HG03039 (cell line): Measurements from ENCODE around the gene PRRX2.
"Not testable (repeated sequence)": the region's sequence is repeated elsewhere in the genome, so short reads cannot be mapped to it uniquely, and the experiment has no call there.

Experiments used
- ATAC-seq: cut with Tn5 transposase; IDR thresholded peaks from one replicate; pipeline ENCODE4 v1.9.1; 2021; ENCODE audit warnings: mild to moderate bottlenecking, moderate library complexity; ENCODE audit not compliant: unreplicated experiment

Gene PRRX2

DNA sequence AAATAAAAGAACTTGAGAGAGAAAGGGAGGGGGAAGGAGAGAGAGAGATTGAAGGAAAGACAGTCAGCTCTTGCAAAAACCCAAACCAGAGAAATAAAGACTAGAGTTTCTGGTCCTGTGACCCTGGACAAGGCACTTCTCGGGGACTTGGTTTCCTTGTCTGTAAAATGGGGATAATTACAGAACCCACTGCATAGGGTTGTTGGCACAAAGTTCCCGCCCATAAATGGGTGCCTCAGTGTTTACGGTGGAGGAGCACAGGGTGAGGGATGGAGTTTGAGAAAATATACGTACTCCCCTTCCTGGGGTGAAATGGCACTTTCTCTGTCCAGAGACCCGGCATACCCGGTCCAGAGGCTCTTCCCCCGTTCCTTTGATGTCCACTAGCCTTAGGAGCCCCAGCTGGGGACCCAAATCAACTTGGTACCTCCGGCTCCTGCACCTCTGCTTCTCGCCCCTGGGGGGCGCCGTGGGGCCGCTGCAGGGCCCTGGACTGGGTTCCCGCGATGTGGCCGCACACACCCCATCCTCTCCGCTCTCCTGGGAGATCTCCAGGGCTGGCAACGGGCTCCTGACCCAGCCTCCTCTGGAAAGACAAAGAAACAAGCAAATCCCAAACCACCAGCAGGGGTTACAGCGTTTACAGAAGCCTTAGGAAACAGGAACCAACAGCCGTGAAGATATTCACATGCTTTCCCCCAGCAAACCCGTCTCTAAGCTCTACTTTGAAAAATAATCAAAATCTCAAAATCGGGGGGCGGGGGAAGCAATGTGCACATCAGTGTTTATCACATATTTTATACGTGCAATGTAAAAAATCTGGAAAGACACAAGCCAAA, 61.1 kb downstream of the PRRX2 start:
- ATAC-seq: no peak

GRCh38 chr9:129728744-129729143, 63.3 kb downstream of the PRRX2 start:
- ATAC-seq: no peak

- no peak for ATAC-seq
These were observed 66.1 kb downstream of the PRRX2 start for GRCh38 chr9:129731477-129732085.

GRCh38 chr9:129732100-129732499, 66.7 kb downstream of the PRRX2 start:
- ATAC-seq: no peak

- ATAC-seq: no peak
These were observed 67.6 kb downstream of the PRRX2 start for GRCh38 chr9:129732946-129733631.

DNA sequence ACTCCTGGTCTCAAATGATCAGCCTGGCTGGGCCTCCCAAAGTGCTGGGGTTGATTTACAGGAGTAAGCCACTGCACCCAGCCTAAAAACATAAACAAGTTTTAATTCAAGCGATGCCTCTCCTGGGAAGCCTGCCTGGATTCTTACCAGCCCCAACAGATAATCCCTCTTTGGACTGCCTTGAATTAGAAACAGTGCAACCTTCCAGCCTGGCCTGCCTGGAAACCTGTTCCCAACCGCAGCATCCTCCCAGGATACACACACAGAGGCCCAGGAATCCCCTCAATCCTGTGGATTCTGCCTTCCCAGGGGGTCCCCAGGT, 68.1 kb downstream of the PRRX2 start:
- no peak for ATAC-seq

GRCh38 chr9:129735546-129735945, 70.1 kb downstream of the PRRX2 start:
- ATAC-seq: no peak

GRCh38 chr9:129736334-129736733, 70.9 kb downstream of the PRRX2 start:
- no peak for ATAC-seq

GRCh38 chr9:129737479-129738274, 72.2 kb downstream of the PRRX2 start:
- no peak for ATAC-seq

- no peak for ATAC-seq
These were observed 74.0 kb downstream of the PRRX2 start for GRCh38 chr9:129739432-129739831.

GRCh38 chr9:129740174-129740573, 74.7 kb downstream of the PRRX2 start:
- ATAC-seq: no peak

GRCh38 chr9:129740666-129741464, 75.4 kb downstream of the PRRX2 start:
- ATAC-seq: no peak

DNA sequence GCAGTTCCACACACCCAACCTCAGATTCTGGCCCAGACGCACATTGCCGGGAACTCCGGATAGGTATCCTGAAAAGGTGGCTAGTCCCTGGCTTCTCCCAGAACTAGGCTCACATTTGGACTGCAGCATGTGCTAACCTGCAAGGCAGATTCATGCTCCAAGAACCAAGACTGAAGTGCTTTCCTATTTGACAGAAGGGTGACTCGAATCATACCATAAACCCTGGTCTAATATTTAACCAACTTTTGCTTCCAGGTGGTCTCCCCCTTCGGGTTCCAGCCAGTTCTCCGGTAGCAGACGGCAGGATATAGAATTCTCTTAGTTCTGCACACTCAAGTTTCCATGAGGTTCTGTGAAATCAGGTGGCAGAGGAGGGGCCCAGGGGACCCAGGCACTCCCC, 79.8 kb downstream of the PRRX2 start:
- no peak for ATAC-seq

- ATAC-seq: no peak
These were observed 80.8 kb downstream of the PRRX2 start for GRCh38 chr9:129746092-129746777.

DNA sequence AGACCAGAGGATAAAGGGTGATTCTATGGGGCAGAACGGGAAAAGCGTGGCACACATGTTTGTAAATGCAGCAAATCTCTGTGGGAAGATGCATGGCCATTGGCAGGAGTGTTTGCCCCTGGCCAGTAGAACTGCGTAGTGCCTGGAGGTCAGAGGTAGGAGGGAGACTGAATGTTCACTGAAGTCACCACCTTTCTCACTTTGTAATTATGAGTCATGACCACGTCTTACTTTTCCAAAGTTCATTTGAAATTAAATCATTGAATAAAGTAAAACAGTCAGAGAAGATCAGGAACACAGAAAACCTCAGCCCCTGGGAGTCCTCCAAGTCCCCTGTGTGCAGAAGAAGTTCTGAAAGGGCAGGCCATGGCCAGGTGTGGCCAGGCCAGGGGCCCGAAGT, 82.8 kb downstream of the PRRX2 start:
- no peak for ATAC-seq

GRCh38 chr9:129749052-129749451, 83.6 kb downstream of the PRRX2 start:
- not testable (repeated sequence) for ATAC-seq

DNA sequence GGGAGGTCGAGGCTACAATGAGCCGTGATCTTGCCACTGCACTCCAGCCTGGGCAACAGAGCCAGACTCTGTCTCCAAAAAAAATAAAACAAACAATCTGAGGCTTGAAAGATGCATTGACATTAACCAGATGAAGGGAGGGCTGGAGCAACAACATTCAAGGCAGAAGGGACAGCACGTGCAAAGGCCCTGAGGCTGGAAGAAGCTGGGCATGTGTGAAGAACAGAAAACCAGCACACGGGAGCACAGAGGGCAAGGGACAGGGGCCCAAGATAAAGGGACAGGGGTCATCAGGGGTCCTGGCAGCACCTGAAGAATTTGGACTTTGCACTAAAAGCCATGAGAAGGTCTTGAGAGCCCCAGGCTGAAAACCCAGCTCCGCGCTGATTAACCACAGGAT, 84.1 kb downstream of the PRRX2 start:
- no peak for ATAC-seq

DNA sequence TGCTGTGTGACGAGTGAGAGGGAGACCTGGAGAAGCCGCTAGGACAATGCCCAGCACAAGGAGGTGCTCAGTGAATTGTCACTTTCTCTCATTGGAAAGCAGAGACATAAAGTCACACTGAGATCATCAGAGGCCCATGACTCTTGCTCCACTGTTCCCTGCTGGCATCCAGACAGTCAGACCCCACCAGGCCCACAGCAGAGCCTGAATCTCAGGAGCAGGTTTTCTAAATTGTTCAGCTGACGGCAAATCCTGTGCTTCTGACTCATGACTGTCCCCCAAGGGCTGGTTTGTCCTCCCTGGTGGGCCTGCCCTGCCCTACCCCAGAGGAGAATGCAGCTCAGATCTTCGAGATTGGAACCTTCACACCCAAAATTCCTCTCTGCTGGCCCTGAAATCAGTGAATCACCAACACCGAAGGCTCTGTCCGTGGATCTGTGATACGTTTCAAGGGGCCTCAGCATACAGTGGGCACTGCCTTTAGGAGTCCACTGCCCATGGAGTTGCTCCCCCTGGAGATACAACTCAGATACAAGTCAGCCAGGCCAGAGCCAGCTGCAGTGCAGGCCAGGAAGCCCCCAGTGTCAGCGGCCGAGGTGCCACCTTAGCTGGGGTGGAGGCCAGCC, 84.7 kb downstream of the PRRX2 start:
- ATAC-seq: no peak
